Stimulated activated CD4-positive, alpha-beta T cell treated with anti-CD3 and anti-CD28 coated beads, Interleukin-1b, Interleukin-23, amount 100 ng/mL, for 4 hours (primary cell): Measurements from ENCODE around the gene CAPN9.
"Not testable (repeated sequence)": the region's sequence is repeated elsewhere in the genome, so short reads cannot be mapped to it uniquely, and the experiment has no call there.

Experiments
- DNase-seq, 2 donors: peaks; one replicate each; pipeline ENCODE4 v3.0.0-alpha.2; 2020; ENCODE audit warnings: low read depth in 2 of 2

The CAPN9 gene

GRCh38 chr1:230747890-230748800, 957 bp downstream of the CAPN9 start:
- no peak for DNase-seq

GRCh38 chr1:230749150-230749549, 2.0 kb downstream of the CAPN9 start:
- no peak for DNase-seq

- no peak for DNase-seq
Measured at GRCh38 chr1:230749635-230750034, 2.4 kb downstream of the CAPN9 start.

- DNase-seq: no peak
Measured at GRCh38 chr1:230750576-230750975, 3.4 kb downstream of the CAPN9 start.

- no peak for DNase-seq
Measured at GRCh38 chr1:230750986-230751625, 3.9 kb downstream of the CAPN9 start.

GRCh38 chr1:230752407-230752806, 5.2 kb downstream of the CAPN9 start:
- no peak for DNase-seq

- DNase-seq: no peak
Measured at GRCh38 chr1:230753191-230753585, 6.0 kb downstream of the CAPN9 start.

GRCh38 chr1:230753586-230754251, 6.5 kb downstream of the CAPN9 start:
- DNase-seq: peak in 1 of 2 donors; percentile 14

GRCh38 chr1:230754796-230755195, 7.6 kb downstream of the CAPN9 start:
- DNase-seq: no peak

- no peak for DNase-seq
Measured at GRCh38 chr1:230757856-230758708, 10.9 kb downstream of the CAPN9 start.

- DNase-seq: no peak
Measured at GRCh38 chr1:230758709-230759368, 11.7 kb downstream of the CAPN9 start.

GRCh38 chr1:230759369-230760065, 12.3 kb downstream of the CAPN9 start:
- DNase-seq: no peak

- DNase-seq: no peak
Measured at GRCh38 chr1:230760360-230760827, 13.2 kb downstream of the CAPN9 start.

GRCh38 chr1:230761443-230762167, 14.4 kb downstream of the CAPN9 start:
- no peak for DNase-seq

GRCh38 chr1:230763927-230764591, 16.9 kb downstream of the CAPN9 start:
- DNase-seq: no peak

- no peak for DNase-seq
Measured at GRCh38 chr1:230766318-230766717, 19.1 kb downstream of the CAPN9 start.

- not testable (repeated sequence) for DNase-seq
Measured at GRCh38 chr1:230767859-230768612, 20.8 kb downstream of the CAPN9 start.

GRCh38 chr1:230768903-230769570, 21.8 kb downstream of the CAPN9 start:
- DNase-seq: no peak
